ENCODE results near the gene UXS1. TPM values are rescaled to one million over a fixed set of nuclear protein-coding genes. Genes with fewer than 3 reads are reported as not detected.
"Not testable (repeated sequence)": the region's sequence is repeated elsewhere in the genome, so short reads cannot be mapped to it uniquely, and the experiment has no call there.

The UXS1 gene
- 10 to 100 TPM; 43.0 to 44.6 TPM for total RNA-seq
- polyA plus RNA-seq (2013, experiment 1 of 2), result 53.5 TPM
- polyA plus RNA-seq (2013, experiment 2 of 2), result 50.5 TPM
- long read RNA-seq, experiment 1, transcript UXS1-203 (15 exons, 1,839 nt), result major isoform, 7 of 38 reads
- long read RNA-seq, experiment 1, partial matches to known transcripts, result 3 of 38 reads
- long read RNA-seq, experiment 1, other reads (novel, unspliced or antisense), result 24 of 38 reads
- long read RNA-seq, experiment 2, transcript UXS1-201 (15 exons, 2,099 nt), result minor isoform, 11 of 79 reads
- long read RNA-seq, experiment 2, transcript UXS1-203 (15 exons, 1,839 nt), result major isoform, 35 of 79 reads
- long read RNA-seq, experiment 2, partial matches to known transcripts, result 6 of 79 reads
- long read RNA-seq, experiment 2, other reads (novel, unspliced or antisense), result 26 of 79 reads
- long read RNA-seq, experiment 3, transcript UXS1-203 (15 exons, 1,839 nt), result major isoform, 186 of 275 reads
- long read RNA-seq, experiment 3, transcript UXS1-201 (15 exons, 2,099 nt), result minor isoform, 34 of 275 reads
- long read RNA-seq, experiment 3, partial matches to known transcripts, result 4 of 275 reads
- long read RNA-seq, experiment 3, other reads (novel, unspliced or antisense), result 50 of 275 reads
- long read RNA-seq, experiment 4, transcript UXS1-201 (15 exons, 2,099 nt), result minor isoform, 6 of 37 reads
- long read RNA-seq, experiment 4, transcript UXS1-203 (15 exons, 1,839 nt), result major isoform, 14 of 37 reads
- long read RNA-seq, experiment 4, partial matches to known transcripts, result 4 of 37 reads
- long read RNA-seq, experiment 4, other reads (novel, unspliced or antisense), result 12 of 37 reads

DNA sequence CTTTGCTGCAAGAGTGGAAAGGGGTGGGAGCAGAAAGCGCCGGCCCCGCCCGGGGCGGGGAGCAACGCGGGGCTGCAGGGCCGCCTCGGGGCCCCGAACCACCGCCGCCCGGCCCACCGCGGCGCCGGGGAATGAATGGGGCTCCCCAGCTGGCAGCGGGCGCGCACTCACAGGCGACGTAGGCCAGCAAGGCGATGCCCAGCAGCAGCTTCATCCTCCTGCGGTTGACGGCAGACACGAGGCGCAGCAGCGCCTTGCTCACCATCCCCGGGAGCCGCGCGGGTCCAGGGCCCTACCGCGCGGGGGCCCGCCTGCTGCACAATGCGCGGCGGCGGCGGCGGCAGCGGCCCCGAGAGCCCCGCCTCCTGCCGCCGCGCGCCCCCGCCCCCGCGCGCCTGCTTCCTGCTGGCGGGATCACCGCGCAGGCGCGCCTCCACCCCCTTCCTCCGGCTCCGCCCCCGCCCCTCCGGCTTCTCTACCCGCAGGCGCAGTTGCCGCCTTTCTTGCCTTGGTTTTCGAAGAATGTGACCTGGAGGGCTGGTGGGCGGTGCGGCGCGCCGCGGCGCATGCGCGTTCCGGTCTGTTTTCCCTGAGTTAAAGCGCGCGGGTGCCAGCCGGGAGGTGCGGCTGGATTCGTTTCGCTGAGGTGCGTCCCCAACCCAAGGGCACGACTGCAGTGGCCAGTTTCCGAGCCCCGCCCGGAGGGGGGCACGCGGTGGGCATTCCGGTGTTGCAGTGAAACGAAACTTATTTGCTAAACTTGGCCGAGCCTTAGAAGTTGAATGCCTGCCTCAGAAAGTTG, at the start of gene UXS1:
TSS of gene UXS1 (minus strand) at position 325 of the 802 bp plus-strand sequence. CDS start at position 265, 60 bp downstream.
- Mint-ChIP-seq H3K27ac (peak within 1 kb of the TSS; percentile 92), H3K4me3 (peak within 1 kb of the TSS; percentile 75), H3K4me1 (peaks cover 32% of the 10 kb centered on the region), H3K36me3 (ENCODE audit: low read depth) (peaks cover 2% of the 10 kb centered on the region), H3K27me3 (ENCODE audit: insufficient read depth) (no peaks in the 10 kb centered on the region), H3K9me3 (no peaks in the 10 kb centered on the region)
- H3K27ac ChIP-seq (ENCODE audit: low read depth, low read length), result peak within 1 kb of the TSS; percentile 45
- WGBS, 2 experiments (ENCODE audit: insufficient coverage in 1 of 2, insufficient read length in 1 of 2), result 0% methylated on average over 33 to 93 of the region's 93 CpGs
- peak within 1 kb of the TSS; percentile 9 for H3K9ac ChIP-seq (ENCODE audit: extremely low read depth, low read length, poor library complexity, severe bottlenecking)
- H3K9me3 ChIP-seq (ENCODE audit: control insufficient read depth, low read length), result no peaks in the 10 kb centered on the region
- peak; percentile 99 for DNase-seq
- no peaks in the 10 kb centered on the region for H3K36me3 ChIP-seq (ENCODE audit: control insufficient read depth, insufficient read depth, low read length)
- H3K4me3 ChIP-seq (ENCODE audit: low read length), result peak within 1 kb of the TSS; percentile 85
- H3K4me1 ChIP-seq (ENCODE audit: control insufficient read depth, insufficient read depth, low read length), result no peaks in the 10 kb centered on the region
- H3K27me3 ChIP-seq (ENCODE audit: control insufficient read depth, insufficient read depth, low read length, poor library complexity, severe bottlenecking), result no peaks in the 10 kb centered on the region
- TF ChIP-seq, protein P1, sequence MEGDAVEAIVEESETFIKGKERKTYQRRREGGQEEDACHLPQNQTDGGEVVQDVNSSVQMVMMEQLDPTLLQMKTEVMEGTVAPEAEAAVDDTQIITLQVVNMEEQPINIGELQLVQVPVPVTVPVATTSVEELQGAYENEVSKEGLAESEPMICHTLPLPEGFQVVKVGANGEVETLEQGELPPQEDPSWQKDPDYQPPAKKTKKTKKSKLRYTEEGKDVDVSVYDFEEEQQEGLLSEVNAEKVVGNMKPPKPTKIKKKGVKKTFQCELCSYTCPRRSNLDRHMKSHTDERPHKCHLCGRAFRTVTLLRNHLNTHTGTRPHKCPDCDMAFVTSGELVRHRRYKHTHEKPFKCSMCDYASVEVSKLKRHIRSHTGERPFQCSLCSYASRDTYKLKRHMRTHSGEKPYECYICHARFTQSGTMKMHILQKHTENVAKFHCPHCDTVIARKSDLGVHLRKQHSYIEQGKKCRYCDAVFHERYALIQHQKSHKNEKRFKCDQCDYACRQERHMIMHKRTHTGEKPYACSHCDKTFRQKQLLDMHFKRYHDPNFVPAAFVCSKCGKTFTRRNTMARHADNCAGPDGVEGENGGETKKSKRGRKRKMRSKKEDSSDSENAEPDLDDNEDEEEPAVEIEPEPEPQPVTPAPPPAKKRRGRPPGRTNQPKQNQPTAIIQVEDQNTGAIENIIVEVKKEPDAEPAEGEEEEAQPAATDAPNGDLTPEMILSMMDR (conservative IDR thresholded peaks at IDR 0.05), result peak; percentile 25

DNA sequence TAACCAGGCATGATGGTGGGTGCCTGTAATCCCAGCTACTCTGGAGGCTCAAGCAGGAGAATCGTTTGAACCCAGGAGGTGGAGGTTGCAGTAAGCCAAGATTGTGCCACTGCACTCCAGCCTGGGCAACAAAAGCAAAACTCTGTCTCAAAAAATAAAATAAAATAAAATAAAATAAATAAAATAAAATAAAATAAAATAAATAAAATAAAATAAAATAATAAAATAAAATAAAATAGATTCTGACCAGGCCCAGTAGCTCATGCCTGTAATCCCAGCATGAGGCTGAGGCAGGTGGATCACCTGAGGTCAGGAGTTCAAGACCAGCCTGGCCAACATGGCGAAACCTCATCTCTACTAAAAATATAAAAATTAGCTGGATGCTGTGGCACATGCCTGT, 45.4 kb upstream of the UXS1 start:
- DNase-seq, result not testable (repeated sequence)

DNA sequence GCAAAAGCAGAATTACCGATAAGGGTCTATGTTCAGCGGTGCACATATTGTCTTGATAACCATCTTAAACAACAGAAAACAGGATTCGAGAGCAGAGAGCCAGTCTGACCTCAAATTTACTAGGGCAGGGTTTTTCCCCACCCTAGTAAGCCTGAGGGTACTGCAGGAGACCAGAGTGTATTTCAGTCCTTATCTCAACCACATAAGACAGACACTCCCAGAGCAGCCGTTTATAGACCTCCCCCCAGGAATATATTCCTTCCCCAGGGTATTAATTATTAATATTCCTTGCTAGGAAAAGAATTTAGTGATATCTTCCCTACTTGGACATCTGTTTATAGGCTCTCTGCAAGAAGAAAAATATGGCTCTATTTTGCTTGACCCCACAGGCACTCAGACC, 41.3 kb upstream of the UXS1 start:
- not testable (repeated sequence) for H3K4me1 Mint-ChIP-seq, H3K4me3 Mint-ChIP-seq
- H3K9me3 Mint-ChIP-seq, result peaks cover 52% of the 10 kb centered on the region

More for the DNA sequence above, 45.4 kb upstream of the UXS1 start:
- not testable (repeated sequence) for H3K4me1 Mint-ChIP-seq; H3K27ac ChIP-seq (ENCODE audit: low read depth, low read length); H3K36me3 ChIP-seq (ENCODE audit: control insufficient read depth, insufficient read depth, low read length); H3K27ac Mint-ChIP-seq; H3K36me3 Mint-ChIP-seq (ENCODE audit: low read depth); H3K27me3 ChIP-seq (ENCODE audit: control insufficient read depth, insufficient read depth, low read length, poor library complexity, severe bottlenecking); H3K4me1 ChIP-seq (ENCODE audit: control insufficient read depth, insufficient read depth, low read length); H3K4me3 ChIP-seq (ENCODE audit: low read length); H3K27me3 Mint-ChIP-seq (ENCODE audit: insufficient read depth); H3K9ac ChIP-seq (ENCODE audit: extremely low read depth, low read length, poor library complexity, severe bottlenecking); H3K4me3 Mint-ChIP-seq
- peaks cover 32% of the 10 kb centered on the region for H3K9me3 Mint-ChIP-seq
- peaks cover 23% of the 10 kb centered on the region for H3K9me3 ChIP-seq (ENCODE audit: control insufficient read depth, low read length)
- WGBS, 2 experiments (ENCODE audit: insufficient coverage in 1 of 2, insufficient read length in 1 of 2), result 94 to 100% methylated on average over 1 to 2 of the region's 2 CpGs

More for the DNA sequence above, 41.3 kb upstream of the UXS1 start:
- H3K4me1 ChIP-seq (ENCODE audit: control insufficient read depth, insufficient read depth, low read length); DNase-seq; H3K27ac Mint-ChIP-seq; H3K9ac ChIP-seq (ENCODE audit: extremely low read depth, low read length, poor library complexity, severe bottlenecking); H3K27me3 ChIP-seq (ENCODE audit: control insufficient read depth, insufficient read depth, low read length, poor library complexity, severe bottlenecking); H3K4me3 ChIP-seq (ENCODE audit: low read length); H3K36me3 Mint-ChIP-seq (ENCODE audit: low read depth); H3K36me3 ChIP-seq (ENCODE audit: control insufficient read depth, insufficient read depth, low read length); H3K27ac ChIP-seq (ENCODE audit: low read depth, low read length); H3K27me3 Mint-ChIP-seq (ENCODE audit: insufficient read depth): not testable (repeated sequence)
- H3K9me3 ChIP-seq (ENCODE audit: control insufficient read depth, low read length), result peaks cover 33% of the 10 kb centered on the region
- 90 to 92% methylated on average over 2 to 3 of the region's 4 CpGs for WGBS, 2 experiments (ENCODE audit: insufficient coverage in 1 of 2, insufficient read length in 1 of 2)

All from endodermal cell (in vitro differentiated cells).